Effector memory CD4-positive, alpha-beta T cell (primary cell): Measurements from ENCODE around the gene NOC4L.
"Not testable (repeated sequence)": the region's sequence is repeated elsewhere in the genome, so short reads cannot be mapped to it uniquely, and the experiment has no call there.

ENCODE experiments used
- DNase-seq, 3 donors: peaks; one replicate each; pipeline ENCODE4 v3.0.0-alpha.2; 2020
- H3K27ac ChIP-seq: 2 replicates; pipeline ENCODE4 v1.7.0; 2013; ENCODE audit warnings: mild to moderate bottlenecking, low read length, moderate library complexity; ENCODE audit not compliant: insufficient read depth, poor library complexity, severe bottlenecking
- H3K27me3 ChIP-seq: replicated peaks from 2 replicates; pipeline ENCODE4 v1.7.0; 2013; ENCODE audit warnings: mild to moderate bottlenecking, low read length; ENCODE audit not compliant: insufficient read depth, control insufficient read depth, poor library complexity, severe bottlenecking
- H3K36me3 ChIP-seq: 2 replicates; pipeline ENCODE4 v1.7.0; 2013; ENCODE audit warnings: mild to moderate bottlenecking, low read length, moderate library complexity; ENCODE audit not compliant: control insufficient read depth, insufficient read depth
- H3K4me1 ChIP-seq: 2 replicates; pipeline ENCODE4 v1.7.0; 2013; ENCODE audit warnings: low read length, mild to moderate bottlenecking; ENCODE audit not compliant: control insufficient read depth, insufficient read depth, poor library complexity, severe bottlenecking
- H3K4me3 ChIP-seq: 2 replicates; pipeline ENCODE4 v1.7.0; 2013; ENCODE audit warnings: low read length, low read depth, mild to moderate bottlenecking; ENCODE audit not compliant: insufficient read depth, poor library complexity, severe bottlenecking
- H3K9me3 ChIP-seq: 2 replicates; pipeline ENCODE4 v1.7.0; 2013; ENCODE audit warnings: mild to moderate bottlenecking, low read length, moderate library complexity; ENCODE audit not compliant: control insufficient read depth

Gene NOC4L

DNA sequence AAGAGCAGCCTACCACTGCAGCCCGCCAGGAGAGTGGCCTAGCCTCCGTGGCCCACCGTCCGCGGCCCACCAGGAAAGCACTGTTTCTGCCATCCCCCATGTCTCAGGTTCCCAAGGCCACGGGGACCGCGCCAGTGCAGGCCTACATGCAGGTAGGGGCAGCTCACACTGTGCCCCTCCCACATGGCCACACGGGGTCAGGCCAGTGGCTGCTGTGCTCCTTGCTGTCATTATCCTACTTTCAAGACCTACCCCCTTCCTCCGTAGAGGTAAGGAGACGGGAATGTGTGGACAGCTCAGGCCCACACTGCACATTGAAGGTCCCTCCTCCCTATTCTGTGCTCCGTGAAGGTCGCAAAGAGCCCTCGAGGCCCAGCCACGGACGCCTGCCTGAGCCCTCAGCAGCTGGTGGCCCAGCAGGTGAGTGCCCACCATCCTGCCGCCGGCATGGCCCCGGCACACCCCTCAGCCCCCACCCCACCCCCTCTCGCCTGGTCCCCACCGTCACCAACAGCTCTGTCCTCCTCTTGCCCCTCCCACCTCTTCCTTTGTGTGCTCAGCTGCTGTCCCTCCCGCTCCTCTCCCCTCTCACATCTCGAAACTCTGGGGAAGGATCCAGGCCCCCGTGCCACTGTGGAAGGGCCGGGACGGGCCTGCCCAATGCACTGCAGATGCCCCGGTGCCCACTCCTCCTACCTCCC lies 10.2 kb upstream of the NOC4L start:
- no peaks in the 10 kb centered on the region for H3K4me1 ChIP-seq
- no peak for DNase-seq
- H3K27me3 ChIP-seq, result no peaks in the 10 kb centered on the region
- no peaks in the 10 kb centered on the region for H3K9me3 ChIP-seq
- peaks cover 9% of the 10 kb centered on the region for H3K36me3 ChIP-seq
- no peak overlapping the region for H3K27ac ChIP-seq
- no peak overlapping the region for H3K4me3 ChIP-seq

DNA sequence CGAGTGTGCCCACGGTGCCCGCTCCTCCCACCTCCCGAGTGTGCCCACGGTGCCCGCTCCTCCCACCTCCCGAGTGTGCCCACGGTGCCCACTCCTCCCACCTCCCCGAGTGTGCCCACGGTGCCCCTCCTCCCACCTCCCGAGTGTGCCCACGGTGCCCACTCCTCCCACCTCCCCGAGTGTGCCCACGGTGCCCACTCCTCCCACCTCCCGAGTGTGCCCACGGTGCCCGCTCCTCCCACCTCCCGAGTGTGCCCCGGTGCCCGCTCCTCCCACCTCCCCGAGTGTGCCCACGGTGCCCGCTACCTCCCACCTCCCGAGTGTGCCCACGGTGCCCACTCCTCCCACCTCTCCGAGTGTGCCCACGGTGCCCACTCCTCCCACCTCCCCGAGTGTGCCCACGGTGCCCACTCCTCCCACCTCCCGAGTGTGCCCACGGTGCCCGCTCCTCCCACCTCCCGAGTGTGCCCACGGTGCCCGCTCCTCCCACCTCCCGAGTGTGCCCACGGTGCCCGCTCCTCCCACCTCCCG lies 9.5 kb upstream of the NOC4L start:
- H3K4me1 ChIP-seq, DNase-seq, H3K27me3 ChIP-seq, H3K9me3 ChIP-seq, H3K4me3 ChIP-seq, H3K27ac ChIP-seq: not testable (repeated sequence)
- peaks cover 15% of the 10 kb centered on the region for H3K36me3 ChIP-seq

DNA sequence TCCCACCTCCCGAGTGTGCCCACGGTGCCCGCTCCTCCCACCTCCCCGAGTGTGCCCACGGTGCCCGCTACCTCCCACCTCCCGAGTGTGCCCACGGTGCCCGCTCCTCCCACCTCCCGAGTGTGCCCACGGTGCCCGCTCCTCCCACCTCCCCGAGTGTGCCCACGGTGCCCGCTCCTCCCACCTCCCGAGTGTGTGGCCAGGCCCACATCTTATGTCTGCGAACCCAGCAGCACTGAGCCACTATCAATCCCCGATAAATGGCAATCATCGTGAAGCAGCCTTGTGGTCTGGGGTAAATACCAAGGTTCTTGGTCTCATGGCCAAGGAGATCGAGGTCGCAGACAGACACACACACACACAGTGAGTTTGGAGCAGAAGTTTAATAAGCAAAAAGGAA lies 8.0 kb upstream of the NOC4L start:
- H3K4me1 ChIP-seq, H3K27ac ChIP-seq, DNase-seq, H3K4me3 ChIP-seq, H3K27me3 ChIP-seq, H3K9me3 ChIP-seq: not testable (repeated sequence)
- peaks cover 30% of the 10 kb centered on the region for H3K36me3 ChIP-seq

- no peak for DNase-seq
- no peaks in the 10 kb centered on the region for H3K9me3 ChIP-seq
- H3K4me3 ChIP-seq, result no peak overlapping the region
- H3K36me3 ChIP-seq, result peaks cover 38% of the 10 kb centered on the region
- no peak overlapping the region for H3K27ac ChIP-seq
- no peaks in the 10 kb centered on the region for H3K27me3 ChIP-seq
- H3K4me1 ChIP-seq, result peaks cover 4% of the 10 kb centered on the region
Observed at GRCh38 chr12:132137483-132138125, 6.7 kb upstream of the NOC4L start.

DNA sequence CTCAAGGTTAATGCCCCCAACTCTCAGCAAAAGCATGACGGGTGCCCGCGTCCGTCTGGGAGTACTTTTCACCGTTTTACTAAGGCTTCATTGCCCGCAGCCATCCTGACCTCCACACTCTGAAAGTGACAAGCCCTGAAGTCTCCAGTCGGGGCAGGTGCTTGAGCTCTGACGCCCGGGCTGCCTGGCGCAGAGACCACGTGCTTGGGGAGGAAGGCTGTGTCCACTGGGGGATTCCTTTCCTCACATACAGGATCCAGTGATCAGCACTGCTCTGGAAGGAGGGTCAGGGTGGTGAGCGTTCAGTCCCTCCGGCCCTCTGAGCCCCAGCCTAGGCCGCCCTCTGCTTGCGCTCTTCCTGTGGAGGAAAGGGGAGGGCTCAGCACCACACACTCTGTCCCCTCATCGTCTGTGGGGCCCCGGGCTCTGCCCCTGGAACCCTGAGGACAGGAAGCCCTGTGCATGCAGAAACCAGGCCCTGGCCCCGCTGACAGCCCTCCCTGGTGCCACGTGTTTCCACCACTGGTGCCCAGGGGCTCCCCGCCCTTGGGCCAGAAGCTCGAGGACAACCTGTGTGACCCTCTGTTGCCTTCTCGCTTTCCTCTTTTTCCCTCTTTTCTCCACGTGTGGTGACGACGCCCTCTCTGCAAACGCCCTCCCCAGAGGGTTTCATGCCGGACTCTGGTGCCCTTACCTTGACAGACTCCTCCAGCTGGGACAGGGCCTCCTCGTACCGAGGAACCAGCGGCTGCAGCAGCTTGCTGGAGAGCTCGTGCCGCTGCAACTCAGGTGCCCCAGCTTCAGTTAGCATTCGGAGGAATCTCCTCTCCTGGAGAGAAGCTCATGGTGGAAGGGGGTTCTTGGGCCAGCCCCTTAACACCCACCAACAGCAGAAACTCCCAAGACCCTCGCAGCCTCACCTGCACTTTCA lies 5.1 kb upstream of the NOC4L start:
- H3K36me3 ChIP-seq, result peaks cover 38% of the 10 kb centered on the region
- H3K4me3 ChIP-seq, result no peak overlapping the region
- DNase-seq, result no peak
- H3K4me1 ChIP-seq, result peaks cover 12% of the 10 kb centered on the region
- H3K27ac ChIP-seq, result no peak overlapping the region
- no peaks in the 10 kb centered on the region for H3K27me3 ChIP-seq
- H3K9me3 ChIP-seq, result no peaks in the 10 kb centered on the region

DNA sequence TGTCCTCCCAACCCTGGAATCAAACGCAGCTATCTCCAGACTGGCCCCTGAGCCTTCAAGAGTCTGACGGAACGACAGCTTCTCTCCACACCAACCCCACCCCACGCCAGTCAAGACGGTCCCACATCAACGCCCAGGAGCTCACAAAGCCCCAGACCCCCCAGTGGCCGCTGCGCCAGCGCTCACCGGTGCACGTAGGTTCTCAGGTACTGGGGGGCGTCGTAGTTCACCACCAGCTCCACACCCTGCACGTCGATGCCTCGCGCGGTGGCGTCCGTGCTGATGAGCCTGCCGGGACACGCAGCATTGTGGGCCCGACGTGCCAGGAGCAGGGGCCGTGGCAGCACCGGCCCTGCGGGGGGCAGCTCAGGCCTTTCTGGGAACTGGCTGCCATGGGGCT lies 4.3 kb upstream of the NOC4L start:
- Histone ChIP-seq H3K9me3 (no peaks in the 10 kb centered on the region), H3K27me3 (no peaks in the 10 kb centered on the region), H3K4me3 (no peak overlapping the region), H3K4me1 (peaks cover 12% of the 10 kb centered on the region), H3K36me3 (peaks cover 38% of the 10 kb centered on the region), H3K27ac (no peak overlapping the region)
- DNase-seq, result no peak

DNA sequence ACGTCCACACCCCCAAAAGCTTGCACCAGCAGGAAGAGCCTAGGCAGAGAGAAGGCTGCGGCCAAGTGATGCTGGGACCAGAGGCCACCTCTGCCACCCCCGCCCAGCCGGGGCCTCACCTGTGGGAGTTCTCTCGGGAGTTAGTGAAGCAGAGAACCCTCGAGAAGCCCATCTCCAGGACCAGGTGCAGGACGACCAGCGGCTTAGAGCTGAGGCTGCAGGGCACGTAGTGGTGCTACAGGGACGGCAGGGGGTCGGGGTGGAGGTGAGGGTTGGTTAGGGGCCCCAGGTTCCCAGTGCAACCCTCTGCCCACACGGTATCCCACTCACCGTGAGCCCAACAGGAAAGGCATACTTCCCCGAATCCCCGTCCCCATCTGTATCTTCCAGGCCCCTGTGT lies 3.8 kb upstream of the NOC4L start:
- H3K9me3 ChIP-seq, result no peaks in the 10 kb centered on the region
- H3K27ac ChIP-seq, result no peak overlapping the region
- H3K4me1 ChIP-seq, result peaks cover 17% of the 10 kb centered on the region
- H3K36me3 ChIP-seq, result peaks cover 38% of the 10 kb centered on the region
- H3K4me3 ChIP-seq, result no peak overlapping the region
- no peaks in the 10 kb centered on the region for H3K27me3 ChIP-seq
- no peak for DNase-seq

DNA sequence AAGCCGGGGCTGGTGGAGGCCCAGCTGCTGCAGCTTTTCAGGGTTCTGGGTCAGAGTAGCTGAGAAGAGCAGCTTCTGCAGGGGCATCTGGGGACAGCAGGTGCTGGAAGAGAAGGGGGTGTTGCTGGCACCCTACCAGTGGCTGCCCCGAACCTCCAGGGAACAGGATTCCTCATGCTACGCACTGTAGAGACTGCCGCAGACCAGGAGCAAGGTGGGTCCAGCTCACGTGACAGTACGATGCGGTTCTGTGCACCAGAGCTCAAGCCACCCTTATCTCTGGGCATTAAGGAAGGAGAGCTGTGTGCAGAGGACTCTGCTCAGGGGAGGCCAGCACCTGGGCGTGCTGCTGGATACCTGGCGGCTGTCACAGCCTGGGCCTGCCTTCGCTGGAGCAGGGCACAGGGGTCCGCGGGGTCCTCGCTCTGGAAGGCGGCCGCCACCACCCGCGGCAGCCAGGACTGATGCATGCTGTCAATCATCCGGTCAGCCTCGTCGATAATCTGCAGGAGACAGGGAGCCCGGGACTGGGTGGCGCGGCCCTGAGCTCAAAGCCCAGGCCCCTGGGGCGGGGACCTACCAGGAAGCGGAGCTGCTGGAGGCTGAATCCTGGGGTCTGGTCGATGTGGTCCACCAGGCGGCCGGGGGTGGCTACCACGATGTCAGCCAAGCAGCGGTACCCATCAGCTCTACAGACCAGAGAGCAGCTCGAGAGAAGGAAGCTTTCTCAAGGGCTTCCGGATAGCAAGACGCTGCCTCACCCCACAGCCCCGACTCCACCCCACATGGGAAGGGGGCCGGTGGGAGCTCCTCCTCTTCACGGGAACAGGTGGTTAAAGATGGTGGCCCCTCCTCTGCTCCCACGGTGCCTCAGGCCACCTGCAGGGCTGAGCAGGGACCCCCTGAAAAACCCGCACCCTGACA lies 3.1 kb upstream of the NOC4L start:
- Histone ChIP-seq H3K27me3 (no peaks in the 10 kb centered on the region), H3K27ac (no peak overlapping the region), H3K36me3 (peaks cover 38% of the 10 kb centered on the region), H3K4me1 (peaks cover 19% of the 10 kb centered on the region), H3K4me3 (no peak overlapping the region), H3K9me3 (no peaks in the 10 kb centered on the region)
- DNase-seq, result no peak

DNA sequence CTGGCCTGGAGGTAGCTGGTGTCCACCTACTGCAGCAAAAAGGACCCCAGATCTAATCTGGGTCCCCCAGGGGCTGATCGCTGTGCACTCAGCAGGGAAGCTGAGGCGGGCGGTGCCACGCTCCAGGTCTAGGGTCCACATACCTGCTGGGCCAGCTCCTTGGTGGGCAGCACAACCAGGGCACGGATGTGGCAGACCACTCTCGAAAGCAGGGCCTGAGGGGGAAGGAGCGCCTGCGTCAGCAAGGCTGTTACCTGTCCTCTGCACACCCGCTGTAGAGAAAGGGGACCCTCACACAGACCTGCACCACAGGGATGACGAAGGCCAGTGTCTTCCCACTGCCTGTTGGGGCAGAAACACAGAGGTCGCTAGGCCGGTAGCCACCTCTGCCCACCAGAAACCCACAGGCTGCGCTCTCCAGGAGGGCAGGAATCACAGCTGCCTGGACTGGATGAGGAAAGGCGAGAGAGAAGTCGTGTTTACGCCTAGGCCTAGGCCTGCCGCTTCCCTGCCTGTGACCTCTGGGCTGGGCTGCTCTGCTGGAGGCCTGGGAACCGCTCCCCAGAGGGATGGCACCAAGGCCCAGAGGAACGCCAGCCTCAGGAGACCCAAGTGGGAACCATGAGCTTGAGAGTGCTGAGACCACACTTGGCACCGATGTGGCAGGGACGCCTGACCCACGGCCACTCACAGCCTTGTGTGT lies 2.1 kb upstream of the NOC4L start:
- Histone ChIP-seq H3K4me3 (no peak overlapping the region), H3K36me3 (peaks cover 47% of the 10 kb centered on the region), H3K9me3 (no peaks in the 10 kb centered on the region), H3K4me1 (peaks cover 19% of the 10 kb centered on the region), H3K27ac (no peak overlapping the region), H3K27me3 (no peaks in the 10 kb centered on the region)
- DNase-seq, result no peak
